A549 (cell line): ENCODE data around the gene CCDC85A. TPM values are rescaled to one million over a fixed set of nuclear protein-coding genes. Genes with fewer than 3 reads are reported as not detected.

Source experiments
- ATAC-seq, 2 experiments: fragments of 200-7000 bp in 1 of 2; fragments of >200 bp in 1 of 2; cut with Nextera tagmentation in 1 of 2; cut with Tn5 transposase in 1 of 2; 3 replicates each; pipeline versions ENCODE4 v1.8.0 to v1.9.1; 2018 to 2020; ENCODE audit warnings: mild to moderate bottlenecking in 1 of 2, moderate library complexity in 1 of 2
- CTCF ChIA-PET: fragments of 300-600 bp; sonication (Branson Sonifier 250); formaldehyde crosslinking; extraction: SDS; loops from one replicate; lab custom pipeline; 2021; ENCODE audit warnings: antibody characterized with exemption, inconsistent platforms; lab: Yijun Ruan, JAX
- POLR2A ChIA-PET: fragments of 350-600 bp; formaldehyde crosslinking; extraction: SDS; loops from one replicate; lab custom pipeline; 2021; ENCODE audit warnings: antibody characterized with exemption, inconsistent platforms; lab: Yijun Ruan, JAX
- DNase-seq, 2 experiments: peaks; one replicate each; pipeline versions ENCODE4 v3.0.0 to v3.0.0-alpha.2; 2011 to 2016; ENCODE audit warnings: low read depth in 1 of 2, low spot score in 1 of 2
- FAIRE-seq: peaks from 2 replicates; lab custom pipeline; 2011; peaks lifted over from hg19 to GRCh38; lab: Jason Lieb, UNC
- H3K27ac ChIP-seq, 2 experiments: fragments of >200 bp; sonication (Bioruptor Twin); formaldehyde crosslinking; 3 replicates each; pipeline ENCODE4 v1.5.1; 2016 to 2017
- H3K4me1 ChIP-seq: fragments of >200 bp; sonication (Bioruptor Twin); formaldehyde crosslinking; 3 replicates; pipeline ENCODE4 v1.6.1; 2016
- H3K4me2 ChIP-seq: fragments of >200 bp; sonication (Bioruptor Twin); formaldehyde crosslinking; 3 replicates; pipeline ENCODE4 v1.6.1; 2016
- H3K4me3 ChIP-seq: fragments of >200 bp; sonication (Bioruptor Twin); formaldehyde crosslinking; 3 replicates; pipeline ENCODE4 v1.5.1; 2016
- H3K9me3 ChIP-seq: fragments of >200 bp; sonication (Bioruptor Twin); formaldehyde crosslinking; 3 replicates; pipeline ENCODE4 v1.6.1; 2016
- CBX2 ChIP-seq: fragments of 200-600 bp; sonication (generic); IDR thresholded peaks from 2 replicates; pipeline ENCODE4 v1.6.1; 2016; ENCODE audit warnings: low read depth, mild to moderate bottlenecking, borderline replicate concordance
- CHD2 ChIP-seq: fragments of 150-350 bp; IDR thresholded peaks from 2 replicates; pipeline ENCODE4 v1.6.1; 2014; ENCODE audit warnings: low read length; ENCODE audit not compliant: partially characterized antibody
- CHD4 ChIP-seq: fragments of 200-600 bp; sonication (generic); IDR thresholded peaks from 2 replicates; pipeline ENCODE4 v1.6.1; 2016; ENCODE audit warnings: antibody characterized with exemption, mild to moderate bottlenecking, borderline replicate concordance
- EHMT2 ChIP-seq: fragments of 200-600 bp; sonication (generic); IDR thresholded peaks from 2 replicates; pipeline ENCODE4 v1.6.1; 2016; ENCODE audit warnings: antibody characterized with exemption, low read depth, mild to moderate bottlenecking, moderate library complexity
- ESRRA ChIP-seq: fragments of 150-350 bp; IDR thresholded peaks from 2 replicates; pipeline ENCODE4 v1.6.1; 2014; ENCODE audit warnings: mild to moderate bottlenecking, low read length, borderline replicate concordance
- FOSB ChIP-seq: fragments of 250-450 bp; sonication (Bioruptor Pico); IDR thresholded peaks from 2 replicates; pipeline ENCODE4 v1.5.0; 2020; ENCODE audit warnings: mild to moderate bottlenecking, moderate library complexity
- FOSL2 ChIP-seq, 2 experiments: fragments of 450-650 bp in 1 of 2; fragments of >200 bp in 1 of 2; sonication (Bioruptor Twin) in 1 of 2; formaldehyde crosslinking; IDR thresholded peaks; 2 replicates each; pipeline versions ENCODE4 v1.5.0 to v1.6.1; 2016 to 2020; ENCODE audit warnings: mild to moderate bottlenecking in 1 of 2, moderate library complexity in 1 of 2
- FOXS1 ChIP-seq: fragments of 250-450 bp; sonication (Bioruptor Pico); IDR thresholded peaks from 2 replicates; pipeline ENCODE4 v1.5.0; 2020; ENCODE audit warnings: mild to moderate bottlenecking, moderate library complexity
- JUNB ChIP-seq: fragments of >200 bp; sonication (Bioruptor Twin); formaldehyde crosslinking; IDR thresholded peaks from 2 replicates; pipeline ENCODE4 v1.6.1; 2016
- KDM5A ChIP-seq: fragments of 200-600 bp; sonication (generic); IDR thresholded peaks from 2 replicates; pipeline ENCODE4 v1.6.1; 2016; ENCODE audit warnings: antibody characterized with exemption, mild to moderate bottlenecking
- MAFK ChIP-seq: fragments of 450-650 bp; IDR thresholded peaks from 2 replicates; pipeline ENCODE4 v1.6.1; 2014; ENCODE audit not compliant: partially characterized antibody
- MAZ ChIP-seq: fragments of 150-350 bp; IDR thresholded peaks from 2 replicates; pipeline ENCODE4 v1.6.1; 2014; ENCODE audit warnings: antibody characterized with exemption, low read depth, low read length, borderline replicate concordance
- MYC ChIP-seq: IDR thresholded peaks from 2 replicates; pipeline ENCODE4 v1.6.1; 2012; ENCODE audit warnings: mild to moderate bottlenecking, inconsistent platforms, low read length, improper control_type of control experiment, borderline replicate concordance
- NFE2L2 ChIP-seq: fragments of 150-350 bp; conservative IDR thresholded peaks from 2 replicates; pipeline ENCODE4 v1.6.1; 2014; ENCODE audit warnings: low read length
- NPAS2 ChIP-seq: fragments of 250-450 bp; sonication (Bioruptor Pico); IDR thresholded peaks from 2 replicates; pipeline ENCODE4 v1.8.0; 2022; ENCODE audit warnings: mild to moderate bottlenecking, moderate library complexity, borderline replicate concordance
- POLR2A ChIP-seq: IDR thresholded peaks from 2 replicates; pipeline ENCODE4 v1.6.1; 2012; ENCODE audit warnings: mild to moderate bottlenecking, low read length
- RAD21 ChIP-seq, 2 experiments: fragments of >200 bp in 1 of 2; sonication (Bioruptor Twin) in 1 of 2; formaldehyde crosslinking in 1 of 2; IDR thresholded peaks in 1 of 2; conservative IDR thresholded peaks in 1 of 2; 2 replicates in 1 of 2; 3 replicates in 1 of 2; pipeline ENCODE4 v1.6.1; 2012 to 2018; ENCODE audit warnings: inconsistent platforms in 1 of 2
- RNF2 ChIP-seq: fragments of 200-600 bp; sonication (generic); IDR thresholded peaks from 2 replicates; pipeline ENCODE4 v1.6.1; 2016; ENCODE audit warnings: low read depth, mild to moderate bottlenecking, antibody characterized with exemption, moderate library complexity, borderline replicate concordance
- TFCP2L1 ChIP-seq: fragments of 250-450 bp; sonication (Bioruptor Pico); IDR thresholded peaks from 2 replicates; pipeline ENCODE4 v1.5.0; 2021; ENCODE audit warnings: mild to moderate bottlenecking
- TP53 ChIP-seq: fragments of 250-450 bp; sonication (Bioruptor Pico); IDR thresholded peaks from 2 replicates; pipeline ENCODE4 v1.5.0; 2021; ENCODE audit warnings: mild to moderate bottlenecking, moderate library complexity
- ZNF302 ChIP-seq: fragments of 250-450 bp; sonication (Bioruptor Pico); IDR thresholded peaks from 2 replicates; pipeline ENCODE4 v1.9.0; 2021; ENCODE audit warnings: inconsistent platforms, mild to moderate bottlenecking, moderate library complexity
- WGBS: methylation state at CpG from one replicate; pipeline ENCODE4 v1.1.6; 2017; ENCODE audit errors: missing lambda C conversion rate; 5-methylcytosine and 5-hydroxymethylcytosine counted together
- polyA plus RNA-seq, 4 experiments: library from polyadenylated mRNA; depleted of rRNA in 3 of 4; stranded (reverse); fragments of >200 nt; fragmentation: RNase III in 1 of 4; extraction: RNeasy Plus Mini Kit Qiagen cat#74134 plus additional on column Dnase treatment in 1 of 4; gene quantifications; 2 replicates in 3 of 4; 3 replicates in 1 of 4; pipeline ENCODE4 v1.2.3, GENCODE V29; 2011 to 2017
- TF ChIP-seq, protein P1 (sequence below): IDR thresholded peaks from 2 replicates; pipeline ENCODE4 v1.6.1; 2012; ENCODE audit warnings: low read depth, borderline replicate concordance
- TF ChIP-seq, protein P2 (sequence below): fragments of 250-450 bp; sonication (Bioruptor Pico); IDR thresholded peaks from 2 replicates; pipeline ENCODE4 v1.5.0; 2021; ENCODE audit warnings: mild to moderate bottlenecking, moderate library complexity, borderline replicate concordance
- TF ChIP-seq, protein P3 (sequence below): fragments of 150-350 bp; IDR thresholded peaks from 2 replicates; pipeline ENCODE4 v1.6.1; 2014; ENCODE audit warnings: low read depth, mild to moderate bottlenecking, low read length
- TF ChIP-seq, protein P4 (sequence below): fragments of 200-600 bp; sonication (generic); IDR thresholded peaks from 2 replicates; pipeline ENCODE4 v1.6.1; 2016; ENCODE audit warnings: antibody characterized with exemption, mild to moderate bottlenecking, moderate library complexity
- TF ChIP-seq, protein P5 (sequence below): IDR thresholded peaks from 2 replicates; pipeline ENCODE4 v1.6.1; 2012

CCDC85A gene
- polyA plus RNA-seq, 2 of the 4 experiments (the other 2 are of a cell fraction) = 0.05 to 0.30 TPM

DNA sequence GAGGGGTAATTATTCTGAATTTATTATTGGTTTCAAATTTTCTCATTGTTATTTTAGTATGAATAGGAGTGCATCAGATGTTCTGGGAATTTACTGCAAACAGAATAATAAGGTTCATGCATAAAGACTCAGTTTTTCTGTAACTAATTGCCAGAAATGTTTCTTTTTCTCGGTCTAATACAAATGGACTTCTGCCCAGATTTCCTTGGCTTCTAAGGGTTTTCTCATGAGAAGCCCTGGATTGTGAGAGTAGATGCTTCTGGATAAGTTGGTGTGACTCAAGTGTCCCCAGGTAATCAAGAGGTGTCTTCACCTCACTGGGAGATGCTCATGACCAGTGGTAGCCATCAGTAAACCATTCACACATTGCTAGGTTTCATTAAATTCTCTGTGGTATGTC, 78.5 kb downstream of the CCDC85A start:
- Histone ChIP-seq H3K4me1 (no peaks in the 10 kb centered on the region), H3K9me3 (no peaks in the 10 kb centered on the region), H3K4me2 (no peak overlapping the region), H3K4me3 (no peak overlapping the region), H3K27ac (no peak overlapping the region)
- CTCF ChIA-PET = interaction anchor here (0.6 kb wide), 1 partner anchor 82 kb away, joined by 3 read pairs; no protein-coding TSS in a partner anchor
- ATAC-seq (no peak), FAIRE-seq (no peak), DNase-seq (no peak)
- POLR2A ChIA-PET = no interaction called here
- WGBS = 2% methylated on average over 1 of the region's 1 CpG
- TF ChIP-seq, protein P1, sequence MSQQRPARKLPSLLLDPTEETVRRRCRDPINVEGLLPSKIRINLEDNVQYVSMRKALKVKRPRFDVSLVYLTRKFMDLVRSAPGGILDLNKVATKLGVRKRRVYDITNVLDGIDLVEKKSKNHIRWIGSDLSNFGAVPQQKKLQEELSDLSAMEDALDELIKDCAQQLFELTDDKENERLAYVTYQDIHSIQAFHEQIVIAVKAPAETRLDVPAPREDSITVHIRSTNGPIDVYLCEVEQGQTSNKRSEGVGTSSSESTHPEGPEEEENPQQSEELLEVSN = no peak
- TF ChIP-seq FOXS1 (CRISPR knock-in tag) = no peak
- TF ChIP-seq ESRRA = no peak
- no peak for TF ChIP-seq TFCP2L1 (CRISPR knock-in tag)
- TF ChIP-seq FOSB (CRISPR knock-in tag) = no peak
- no peak for TF ChIP-seq CBX2
- TF ChIP-seq RAD21 (conservative IDR thresholded peaks at IDR 0.05 in 1 of 2, IDR thresholded peaks at IDR 0.05 in 1 of 2) = no peak
- no peak for TF ChIP-seq CHD2
- no peak for TF ChIP-seq NFE2L2
- no peak for TF ChIP-seq CHD4
- no peak for TF ChIP-seq ZNF302
- no peak for TF ChIP-seq TP53

DNA sequence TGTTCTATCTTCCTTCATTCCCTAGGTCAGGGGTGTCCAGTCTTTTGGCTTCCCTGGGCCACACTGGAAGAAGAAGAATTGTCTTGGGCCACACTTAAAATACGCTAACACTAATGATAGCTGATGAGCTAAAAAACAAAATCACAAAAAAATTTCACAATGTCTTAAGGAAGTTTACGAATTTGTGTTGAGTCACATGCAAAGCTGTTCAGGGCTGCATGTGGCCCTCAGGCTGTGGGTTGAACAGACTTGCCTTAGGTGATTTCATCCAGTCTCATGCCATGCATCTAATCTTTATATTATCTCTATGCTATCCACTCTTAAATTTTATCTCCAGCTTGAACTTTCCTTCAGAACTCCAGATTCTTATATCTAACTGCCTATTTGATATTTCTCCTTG, 80.1 kb downstream of the CCDC85A start:
- WGBS = 17% methylated on average over 2 of the region's 2 CpGs

More for the DNA sequence above, 80.1 kb downstream of the CCDC85A start:
- POLR2A ChIA-PET = no interaction called here
- no peak for TF ChIP-seq JUNB
- TF ChIP-seq EHMT2 = no peak
- no peak for TF ChIP-seq MYC
- no peak for TF ChIP-seq KDM5A
- TF ChIP-seq, protein P2, sequence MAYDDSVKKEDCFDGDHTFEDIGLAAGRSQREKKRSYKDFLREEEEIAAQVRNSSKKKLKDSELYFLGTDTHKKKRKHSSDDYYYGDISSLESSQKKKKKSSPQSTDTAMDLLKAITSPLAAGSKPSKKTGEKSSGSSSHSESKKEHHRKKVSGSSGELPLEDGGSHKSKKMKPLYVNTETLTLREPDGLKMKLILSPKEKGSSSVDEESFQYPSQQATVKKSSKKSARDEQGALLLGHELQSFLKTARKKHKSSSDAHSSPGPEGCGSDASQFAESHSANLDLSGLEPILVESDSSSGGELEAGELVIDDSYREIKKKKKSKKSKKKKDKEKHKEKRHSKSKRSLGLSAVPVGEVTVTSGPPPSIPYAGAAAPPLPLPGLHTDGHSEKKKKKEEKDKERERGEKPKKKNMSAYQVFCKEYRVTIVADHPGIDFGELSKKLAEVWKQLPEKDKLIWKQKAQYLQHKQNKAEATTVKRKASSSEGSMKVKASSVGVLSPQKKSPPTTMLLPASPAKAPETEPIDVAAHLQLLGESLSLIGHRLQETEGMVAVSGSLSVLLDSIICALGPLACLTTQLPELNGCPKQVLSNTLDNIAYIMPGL = no peak
- no peak for TF ChIP-seq FOSL2 (IDR thresholded peaks at IDR 0.05)
- no peak for TF ChIP-seq FOSL2 (CRISPR knock-in tag; IDR thresholded peaks at IDR 0.05)
- no peak for TF ChIP-seq NFE2L2
- TF ChIP-seq, protein P3, sequence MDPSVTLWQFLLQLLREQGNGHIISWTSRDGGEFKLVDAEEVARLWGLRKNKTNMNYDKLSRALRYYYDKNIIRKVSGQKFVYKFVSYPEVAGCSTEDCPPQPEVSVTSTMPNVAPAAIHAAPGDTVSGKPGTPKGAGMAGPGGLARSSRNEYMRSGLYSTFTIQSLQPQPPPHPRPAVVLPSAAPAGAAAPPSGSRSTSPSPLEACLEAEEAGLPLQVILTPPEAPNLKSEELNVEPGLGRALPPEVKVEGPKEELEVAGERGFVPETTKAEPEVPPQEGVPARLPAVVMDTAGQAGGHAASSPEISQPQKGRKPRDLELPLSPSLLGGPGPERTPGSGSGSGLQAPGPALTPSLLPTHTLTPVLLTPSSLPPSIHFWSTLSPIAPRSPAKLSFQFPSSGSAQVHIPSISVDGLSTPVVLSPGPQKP = no peak
- TF ChIP-seq POLR2A = no peak
- no peak for TF ChIP-seq MAZ
- no peak for TF ChIP-seq NPAS2 (CRISPR knock-in tag)
- TF ChIP-seq RNF2 = no peak
- TF ChIP-seq MAFK = no peak
- no peak for TF ChIP-seq FOSB (CRISPR knock-in tag)
- TF ChIP-seq, protein P4, sequence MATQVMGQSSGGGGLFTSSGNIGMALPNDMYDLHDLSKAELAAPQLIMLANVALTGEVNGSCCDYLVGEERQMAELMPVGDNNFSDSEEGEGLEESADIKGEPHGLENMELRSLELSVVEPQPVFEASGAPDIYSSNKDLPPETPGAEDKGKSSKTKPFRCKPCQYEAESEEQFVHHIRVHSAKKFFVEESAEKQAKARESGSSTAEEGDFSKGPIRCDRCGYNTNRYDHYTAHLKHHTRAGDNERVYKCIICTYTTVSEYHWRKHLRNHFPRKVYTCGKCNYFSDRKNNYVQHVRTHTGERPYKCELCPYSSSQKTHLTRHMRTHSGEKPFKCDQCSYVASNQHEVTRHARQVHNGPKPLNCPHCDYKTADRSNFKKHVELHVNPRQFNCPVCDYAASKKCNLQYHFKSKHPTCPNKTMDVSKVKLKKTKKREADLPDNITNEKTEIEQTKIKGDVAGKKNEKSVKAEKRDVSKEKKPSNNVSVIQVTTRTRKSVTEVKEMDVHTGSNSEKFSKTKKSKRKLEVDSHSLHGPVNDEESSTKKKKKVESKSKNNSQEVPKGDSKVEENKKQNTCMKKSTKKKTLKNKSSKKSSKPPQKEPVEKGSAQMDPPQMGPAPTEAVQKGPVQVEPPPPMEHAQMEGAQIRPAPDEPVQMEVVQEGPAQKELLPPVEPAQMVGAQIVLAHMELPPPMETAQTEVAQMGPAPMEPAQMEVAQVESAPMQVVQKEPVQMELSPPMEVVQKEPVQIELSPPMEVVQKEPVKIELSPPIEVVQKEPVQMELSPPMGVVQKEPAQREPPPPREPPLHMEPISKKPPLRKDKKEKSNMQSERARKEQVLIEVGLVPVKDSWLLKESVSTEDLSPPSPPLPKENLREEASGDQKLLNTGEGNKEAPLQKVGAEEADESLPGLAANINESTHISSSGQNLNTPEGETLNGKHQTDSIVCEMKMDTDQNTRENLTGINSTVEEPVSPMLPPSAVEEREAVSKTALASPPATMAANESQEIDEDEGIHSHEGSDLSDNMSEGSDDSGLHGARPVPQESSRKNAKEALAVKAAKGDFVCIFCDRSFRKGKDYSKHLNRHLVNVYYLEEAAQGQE = no peak
- TF ChIP-seq, protein P5, sequence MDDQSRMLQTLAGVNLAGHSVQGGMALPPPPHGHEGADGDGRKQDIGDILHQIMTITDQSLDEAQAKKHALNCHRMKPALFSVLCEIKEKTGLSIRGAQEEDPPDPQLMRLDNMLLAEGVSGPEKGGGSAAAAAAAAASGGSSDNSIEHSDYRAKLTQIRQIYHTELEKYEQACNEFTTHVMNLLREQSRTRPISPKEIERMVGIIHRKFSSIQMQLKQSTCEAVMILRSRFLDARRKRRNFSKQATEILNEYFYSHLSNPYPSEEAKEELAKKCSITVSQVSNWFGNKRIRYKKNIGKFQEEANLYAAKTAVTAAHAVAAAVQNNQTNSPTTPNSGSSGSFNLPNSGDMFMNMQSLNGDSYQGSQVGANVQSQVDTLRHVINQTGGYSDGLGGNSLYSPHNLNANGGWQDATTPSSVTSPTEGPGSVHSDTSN = no peak
- TF ChIP-seq CHD2 = no peak
- Histone ChIP-seq H3K4me2 (no peak overlapping the region), H3K27ac (no peak overlapping the region), H3K4me3 (no peak overlapping the region), H3K4me1 (no peaks in the 10 kb centered on the region), H3K9me3 (no peaks in the 10 kb centered on the region)
- ATAC-seq (no peak), DNase-seq (no peak), FAIRE-seq (no peak)
- CTCF ChIA-PET = interaction anchor here (1.0 kb wide), 1 partner anchor 622 kb away, joined by 3 read pairs; no protein-coding TSS in a partner anchor
